ENCODE measurements around the gene MAP2K5.

The MAP2K5 gene

GRCh38 chr15:67579967-67580366 lies 37.5 kb downstream of the MAP2K5 start:
- TF ChIP-seq ZFX (IDR thresholded peaks at IDR 0.05; ENCODE audit: borderline replicate concordance), result no peak
- TF ChIP-seq CTCF (IDR thresholded peaks at IDR 0.05), result no peak
- no peak overlapping the region for H3K27ac ChIP-seq

- no peak overlapping the region for H3K27ac ChIP-seq
- TF ChIP-seq CTCF (IDR thresholded peaks at IDR 0.05) (no peak), ZFX (IDR thresholded peaks at IDR 0.05; ENCODE audit: borderline replicate concordance) (no peak)
These were observed 41.7 kb downstream of the MAP2K5 start for GRCh38 chr15:67584157-67584556.

GRCh38 chr15:67585681-67586080 lies 43.2 kb downstream of the MAP2K5 start:
- H3K27ac ChIP-seq, result no peak overlapping the region
- TF ChIP-seq ZFX (IDR thresholded peaks at IDR 0.05; ENCODE audit: borderline replicate concordance), result no peak
- no peak for TF ChIP-seq CTCF (IDR thresholded peaks at IDR 0.05)

DNA sequence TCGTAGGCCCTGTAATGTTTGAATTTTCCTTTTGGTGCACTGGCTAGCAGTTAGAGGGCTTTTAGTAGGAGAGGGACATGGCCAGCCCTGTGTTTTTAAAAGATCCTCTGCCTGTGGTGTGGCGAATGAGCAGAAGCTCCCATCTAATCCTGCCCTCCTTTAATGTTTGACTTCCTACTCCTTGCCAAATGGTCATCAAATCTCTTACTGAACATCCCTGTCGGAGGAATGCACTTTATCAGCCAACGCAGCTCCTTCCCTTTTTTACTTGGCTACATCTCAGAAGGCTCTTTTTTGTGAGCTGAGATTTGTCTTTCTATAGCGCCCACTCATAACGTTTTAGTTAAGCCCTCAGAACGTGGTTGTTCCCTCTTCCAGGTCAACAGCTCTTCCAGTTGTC lies 44.8 kb downstream of the MAP2K5 start:
- TF ChIP-seq ZFX (IDR thresholded peaks at IDR 0.05; ENCODE audit: borderline replicate concordance) (no peak), CTCF (IDR thresholded peaks at IDR 0.05) (no peak)
- H3K27ac ChIP-seq, result no peak overlapping the region

DNA sequence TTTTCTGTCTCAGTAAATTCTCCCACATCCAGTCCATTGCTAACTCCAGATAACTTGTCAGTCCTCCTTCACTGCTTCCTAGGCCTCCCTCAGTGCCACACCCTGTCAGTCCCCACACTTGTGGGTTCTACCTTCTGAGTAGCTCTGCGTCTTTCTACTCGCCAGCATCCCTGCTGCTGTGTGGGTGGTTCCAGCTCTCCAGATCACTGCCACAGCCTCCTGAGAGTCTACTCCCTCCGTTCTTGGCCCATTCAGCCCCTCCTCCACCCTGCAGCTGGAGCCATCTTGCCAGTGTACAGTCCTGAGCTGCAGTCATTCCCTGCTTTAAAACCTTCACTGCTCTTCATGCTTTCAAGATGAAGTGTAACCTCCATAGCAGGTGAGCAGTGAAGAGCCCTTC lies 45.3 kb downstream of the MAP2K5 start:
- no peak overlapping the region for H3K27ac ChIP-seq
- TF ChIP-seq CTCF (IDR thresholded peaks at IDR 0.05), result no peak
- no peak for TF ChIP-seq ZFX (IDR thresholded peaks at IDR 0.05; ENCODE audit: borderline replicate concordance)

DNA sequence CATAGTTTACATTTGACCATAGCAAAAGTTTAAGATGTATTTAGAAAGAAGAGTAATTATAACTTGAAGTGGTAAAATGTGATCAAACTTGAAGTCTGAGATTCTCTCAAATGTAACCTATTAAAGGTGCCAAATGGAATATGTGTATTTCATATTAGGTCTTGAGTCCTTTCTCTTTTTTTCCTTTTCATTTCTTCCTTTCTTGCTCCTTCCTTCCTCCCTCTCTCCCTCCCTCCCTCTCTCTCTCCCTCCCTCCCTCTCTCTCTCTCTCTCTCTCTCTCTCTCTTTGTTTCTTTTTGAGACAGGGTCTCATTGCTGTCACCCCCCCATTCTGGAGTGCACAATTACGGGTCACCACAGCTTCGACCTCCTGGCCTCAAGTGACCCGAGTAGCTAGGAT lies 47.7 kb downstream of the MAP2K5 start:
- TF ChIP-seq CTCF (IDR thresholded peaks at IDR 0.05) (no peak), ZFX (IDR thresholded peaks at IDR 0.05; ENCODE audit: borderline replicate concordance) (no peak)
- no peak overlapping the region for H3K27ac ChIP-seq

DNA sequence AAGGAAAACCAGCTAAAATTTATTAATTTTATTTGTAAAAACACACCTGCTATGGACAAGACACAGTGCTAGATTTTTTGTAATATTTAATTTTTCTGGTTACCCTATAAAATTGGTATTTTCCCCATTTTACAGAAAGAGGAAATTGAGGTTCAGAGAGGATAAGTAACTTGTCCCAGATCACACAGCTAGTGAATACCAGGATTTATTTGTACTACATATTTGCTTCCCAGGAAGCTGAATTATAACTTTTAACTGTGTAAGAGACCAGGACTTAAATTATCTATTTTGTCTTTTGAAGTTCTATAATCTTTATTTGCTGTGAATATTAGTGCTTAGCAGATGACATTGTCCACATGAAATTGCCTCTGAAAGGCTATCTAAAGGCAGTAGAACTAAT lies 49.7 kb downstream of the MAP2K5 start:
- H3K27ac ChIP-seq, result no peak overlapping the region
- TF ChIP-seq ZFX (IDR thresholded peaks at IDR 0.05; ENCODE audit: borderline replicate concordance), result no peak
- TF ChIP-seq CTCF (IDR thresholded peaks at IDR 0.05), result no peak
